ENCODE data around the gene CD83. TPM values are rescaled to one million over a fixed set of nuclear protein-coding genes. Genes with fewer than 3 reads are reported as not detected.

The CD83 gene
- total and polyA plus RNA-seq, 4 donors = 0.35 to 4.2 (median 0.60) TPM

DNA sequence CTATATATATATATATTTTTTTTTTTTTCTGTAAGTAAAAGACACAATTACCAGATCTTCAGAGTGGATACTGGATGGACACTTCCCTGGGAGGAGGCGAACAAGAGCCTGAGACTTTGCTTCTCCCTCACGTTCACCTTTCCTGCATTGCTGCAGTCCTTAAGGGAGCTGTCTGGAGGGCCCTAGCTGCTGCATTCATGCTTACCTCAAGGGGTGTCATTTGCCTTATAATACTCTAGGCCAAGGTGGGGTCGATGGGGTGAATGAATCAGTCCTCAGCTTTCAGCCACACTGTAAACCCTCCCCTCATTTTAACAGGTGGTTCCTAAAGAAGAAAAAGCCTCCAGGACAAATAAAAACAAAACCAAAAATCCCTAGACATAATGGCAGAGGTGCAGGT, 34.8 kb upstream of the CD83 start:
- DNase-seq (ENCODE audit: low spot score) = no peak
- no peak overlapping the region for H3K4me3 ChIP-seq (ENCODE audit: low read depth in 1 of 3, low read length in 3 of 3)
- H3K36me3 ChIP-seq (ENCODE audit: control insufficient read depth in 4 of 4, insufficient read depth in 3 of 4, low read depth in 1 of 4, low read length in 3 of 4) = no peaks in the 10 kb centered on the region
- TF ChIP-seq HNF4G (IDR thresholded peaks at IDR 0.05) (no peak), EGR1 (IDR thresholded peaks at IDR 0.05; ENCODE audit: low read depth in 2 of 2) (no peak), FOXA1 (IDR thresholded peaks at IDR 0.05) (no peak)
- no peak overlapping the region for H3K9ac ChIP-seq (ENCODE audit: low read depth in 1 of 2, low read length in 2 of 2)
- H3K9me3 ChIP-seq (ENCODE audit: control insufficient read depth in 4 of 4, low read length in 3 of 4) = no peaks in the 10 kb centered on the region
- 73% methylated on average over 3 of the region's 3 CpGs for WGBS
- no peaks in the 10 kb centered on the region for H3K4me1 ChIP-seq (ENCODE audit: control insufficient read depth in 4 of 4, insufficient read depth in 4 of 4, low read length in 3 of 4)
- no peak overlapping the region for H3K27ac ChIP-seq (ENCODE audit: low read depth in 1 of 2, low read length in 2 of 2)
- no peaks in the 10 kb centered on the region for H3K27me3 ChIP-seq (ENCODE audit: control insufficient read depth in 4 of 4, insufficient read depth in 4 of 4, low read length in 3 of 4)

DNA sequence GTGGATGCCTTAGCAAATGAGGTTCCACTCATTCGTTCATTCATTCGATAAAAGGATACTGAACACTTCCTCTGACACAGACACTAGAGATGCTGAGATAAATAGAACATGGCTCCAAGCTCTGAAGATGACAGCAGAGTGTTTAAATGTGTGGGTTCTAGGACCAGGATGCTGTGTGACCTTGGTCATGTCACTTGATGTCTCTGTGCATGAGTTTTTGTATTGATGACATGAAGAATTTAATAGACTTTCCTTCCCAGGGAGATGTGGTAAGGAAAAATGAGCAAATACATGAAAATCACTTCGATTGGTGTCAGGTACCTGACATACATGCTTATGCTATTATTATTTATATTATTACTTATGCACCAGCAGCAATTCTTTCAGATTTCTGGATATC, 34.3 kb upstream of the CD83 start:
- Histone ChIP-seq H3K27ac (ENCODE audit: low read depth in 1 of 2, low read length in 2 of 2) (no peak overlapping the region), H3K9me3 (ENCODE audit: control insufficient read depth in 4 of 4, low read length in 3 of 4) (no peaks in the 10 kb centered on the region), H3K36me3 (ENCODE audit: control insufficient read depth in 4 of 4, insufficient read depth in 3 of 4, low read depth in 1 of 4, low read length in 3 of 4) (no peaks in the 10 kb centered on the region), H3K27me3 (ENCODE audit: control insufficient read depth in 4 of 4, insufficient read depth in 4 of 4, low read length in 3 of 4) (no peaks in the 10 kb centered on the region), H3K4me1 (ENCODE audit: control insufficient read depth in 4 of 4, insufficient read depth in 4 of 4, low read length in 3 of 4) (no peaks in the 10 kb centered on the region), H3K4me3 (ENCODE audit: low read depth in 1 of 3, low read length in 3 of 3) (no peak overlapping the region), H3K9ac (ENCODE audit: low read depth in 1 of 2, low read length in 2 of 2) (no peak overlapping the region)
- TF ChIP-seq RXRA (IDR thresholded peaks at IDR 0.05) (no peak), EGR1 (IDR thresholded peaks at IDR 0.05; ENCODE audit: low read depth in 2 of 2) (no peak), GABPA (IDR thresholded peaks at IDR 0.05 in 1 of 2, conservative IDR thresholded peaks at IDR 0.05 in 1 of 2) (no peak), HNF4G (IDR thresholded peaks at IDR 0.05) (no peak), TAF1 (conservative IDR thresholded peaks at IDR 0.05) (no peak), FOXA1 (IDR thresholded peaks at IDR 0.05) (no peak), NR2F2 (IDR thresholded peaks at IDR 0.05) (no peak), SP1 (IDR thresholded peaks at IDR 0.05) (no peak), FOXA2 (IDR thresholded peaks at IDR 0.05) (no peak), RAD21 (IDR thresholded peaks at IDR 0.05) (no peak), YY1 (IDR thresholded peaks at IDR 0.05) (no peak), JUND (IDR thresholded peaks at IDR 0.05) (no peak), HNF4A (conservative IDR thresholded peaks at IDR 0.05) (no peak)
- TF ChIP-seq, protein P1, sequence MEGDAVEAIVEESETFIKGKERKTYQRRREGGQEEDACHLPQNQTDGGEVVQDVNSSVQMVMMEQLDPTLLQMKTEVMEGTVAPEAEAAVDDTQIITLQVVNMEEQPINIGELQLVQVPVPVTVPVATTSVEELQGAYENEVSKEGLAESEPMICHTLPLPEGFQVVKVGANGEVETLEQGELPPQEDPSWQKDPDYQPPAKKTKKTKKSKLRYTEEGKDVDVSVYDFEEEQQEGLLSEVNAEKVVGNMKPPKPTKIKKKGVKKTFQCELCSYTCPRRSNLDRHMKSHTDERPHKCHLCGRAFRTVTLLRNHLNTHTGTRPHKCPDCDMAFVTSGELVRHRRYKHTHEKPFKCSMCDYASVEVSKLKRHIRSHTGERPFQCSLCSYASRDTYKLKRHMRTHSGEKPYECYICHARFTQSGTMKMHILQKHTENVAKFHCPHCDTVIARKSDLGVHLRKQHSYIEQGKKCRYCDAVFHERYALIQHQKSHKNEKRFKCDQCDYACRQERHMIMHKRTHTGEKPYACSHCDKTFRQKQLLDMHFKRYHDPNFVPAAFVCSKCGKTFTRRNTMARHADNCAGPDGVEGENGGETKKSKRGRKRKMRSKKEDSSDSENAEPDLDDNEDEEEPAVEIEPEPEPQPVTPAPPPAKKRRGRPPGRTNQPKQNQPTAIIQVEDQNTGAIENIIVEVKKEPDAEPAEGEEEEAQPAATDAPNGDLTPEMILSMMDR (IDR thresholded peaks at IDR 0.05; ENCODE audit: low read depth, low read length, missing input control) = no peak
- TF ChIP-seq, protein P2, sequence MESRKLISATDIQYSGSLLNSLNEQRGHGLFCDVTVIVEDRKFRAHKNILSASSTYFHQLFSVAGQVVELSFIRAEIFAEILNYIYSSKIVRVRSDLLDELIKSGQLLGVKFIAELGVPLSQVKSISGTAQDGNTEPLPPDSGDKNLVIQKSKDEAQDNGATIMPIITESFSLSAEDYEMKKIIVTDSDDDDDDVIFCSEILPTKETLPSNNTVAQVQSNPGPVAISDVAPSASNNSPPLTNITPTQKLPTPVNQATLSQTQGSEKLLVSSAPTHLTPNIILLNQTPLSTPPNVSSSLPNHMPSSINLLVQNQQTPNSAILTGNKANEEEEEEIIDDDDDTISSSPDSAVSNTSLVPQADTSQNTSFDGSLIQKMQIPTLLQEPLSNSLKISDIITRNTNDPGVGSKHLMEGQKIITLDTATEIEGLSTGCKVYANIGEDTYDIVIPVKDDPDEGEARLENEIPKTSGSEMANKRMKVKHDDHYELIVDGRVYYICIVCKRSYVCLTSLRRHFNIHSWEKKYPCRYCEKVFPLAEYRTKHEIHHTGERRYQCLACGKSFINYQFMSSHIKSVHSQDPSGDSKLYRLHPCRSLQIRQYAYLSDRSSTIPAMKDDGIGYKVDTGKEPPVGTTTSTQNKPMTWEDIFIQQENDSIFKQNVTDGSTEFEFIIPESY (IDR thresholded peaks at IDR 0.05) = no peak
- TF ChIP-seq, protein P3, sequence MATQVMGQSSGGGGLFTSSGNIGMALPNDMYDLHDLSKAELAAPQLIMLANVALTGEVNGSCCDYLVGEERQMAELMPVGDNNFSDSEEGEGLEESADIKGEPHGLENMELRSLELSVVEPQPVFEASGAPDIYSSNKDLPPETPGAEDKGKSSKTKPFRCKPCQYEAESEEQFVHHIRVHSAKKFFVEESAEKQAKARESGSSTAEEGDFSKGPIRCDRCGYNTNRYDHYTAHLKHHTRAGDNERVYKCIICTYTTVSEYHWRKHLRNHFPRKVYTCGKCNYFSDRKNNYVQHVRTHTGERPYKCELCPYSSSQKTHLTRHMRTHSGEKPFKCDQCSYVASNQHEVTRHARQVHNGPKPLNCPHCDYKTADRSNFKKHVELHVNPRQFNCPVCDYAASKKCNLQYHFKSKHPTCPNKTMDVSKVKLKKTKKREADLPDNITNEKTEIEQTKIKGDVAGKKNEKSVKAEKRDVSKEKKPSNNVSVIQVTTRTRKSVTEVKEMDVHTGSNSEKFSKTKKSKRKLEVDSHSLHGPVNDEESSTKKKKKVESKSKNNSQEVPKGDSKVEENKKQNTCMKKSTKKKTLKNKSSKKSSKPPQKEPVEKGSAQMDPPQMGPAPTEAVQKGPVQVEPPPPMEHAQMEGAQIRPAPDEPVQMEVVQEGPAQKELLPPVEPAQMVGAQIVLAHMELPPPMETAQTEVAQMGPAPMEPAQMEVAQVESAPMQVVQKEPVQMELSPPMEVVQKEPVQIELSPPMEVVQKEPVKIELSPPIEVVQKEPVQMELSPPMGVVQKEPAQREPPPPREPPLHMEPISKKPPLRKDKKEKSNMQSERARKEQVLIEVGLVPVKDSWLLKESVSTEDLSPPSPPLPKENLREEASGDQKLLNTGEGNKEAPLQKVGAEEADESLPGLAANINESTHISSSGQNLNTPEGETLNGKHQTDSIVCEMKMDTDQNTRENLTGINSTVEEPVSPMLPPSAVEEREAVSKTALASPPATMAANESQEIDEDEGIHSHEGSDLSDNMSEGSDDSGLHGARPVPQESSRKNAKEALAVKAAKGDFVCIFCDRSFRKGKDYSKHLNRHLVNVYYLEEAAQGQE (IDR thresholded peaks at IDR 0.05) = no peak
- TF ChIP-seq, protein P4, sequence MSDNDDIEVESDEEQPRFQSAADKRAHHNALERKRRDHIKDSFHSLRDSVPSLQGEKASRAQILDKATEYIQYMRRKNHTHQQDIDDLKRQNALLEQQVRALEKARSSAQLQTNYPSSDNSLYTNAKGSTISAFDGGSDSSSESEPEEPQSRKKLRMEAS (IDR thresholded peaks at IDR 0.05) = no peak
- DNase-seq (ENCODE audit: low spot score) = no peak
- WGBS = 88% methylated on average over 3 of the region's 3 CpGs

Measured in liver (tissue), 9 donors.